Small intestine (tissue), 7 donors: Measurements from ENCODE around the gene CDKAL1. TPM values are rescaled to one million over a fixed set of nuclear protein-coding genes. Genes with fewer than 3 reads are reported as not detected.

Experiments
- DNase-seq, 2 donors: peaks; one replicate each; pipeline versions ENCODE4 v3.0.0 to v3.0.0-alpha.2; 2013
- FAIRE-seq: peaks from 2 replicates; lab custom pipeline; 2012; peaks lifted over from hg19 to GRCh38; lab: Jason Lieb, UNC
- H3K27ac ChIP-seq, 3 donors: one replicate each; pipeline ENCODE4 v1.5.1; 2013; ENCODE audit warnings: low read length in 2 of 3, mild to moderate bottlenecking in 2 of 3, control low read depth in 1 of 3, inconsistent platforms in 1 of 3, low read depth in 1 of 3, moderate library complexity in 1 of 3
- H3K27me3 ChIP-seq, 3 donors: one replicate each; pipeline ENCODE4 v1.6.1; 2013; ENCODE audit warnings: low read length in 3 of 3, inconsistent platforms in 1 of 3; ENCODE audit not compliant: control insufficient read depth in 3 of 3, insufficient read depth in 3 of 3
- H3K36me3 ChIP-seq, 3 donors: one replicate each; pipeline ENCODE4 v1.6.1; 2013; ENCODE audit warnings: low read length in 3 of 3, inconsistent platforms in 1 of 3, low read depth in 1 of 3, mild to moderate bottlenecking in 1 of 3, moderate library complexity in 1 of 3; ENCODE audit not compliant: control insufficient read depth in 3 of 3, insufficient read depth in 2 of 3
- H3K4me1 ChIP-seq, 3 donors: one replicate each; pipeline ENCODE4 v1.6.1; 2013; ENCODE audit warnings: low read length in 2 of 3, inconsistent platforms in 1 of 3, low read depth in 1 of 3, mild to moderate bottlenecking in 1 of 3, moderate library complexity in 1 of 3; ENCODE audit not compliant: control insufficient read depth in 3 of 3, insufficient read depth in 2 of 3
- H3K4me3 ChIP-seq, 3 donors: one replicate each; pipeline ENCODE4 v1.5.1; 2013; ENCODE audit warnings: low read length in 3 of 3, control low read depth in 1 of 3, inconsistent platforms in 1 of 3, low read depth in 1 of 3, mild to moderate bottlenecking in 1 of 3, moderate library complexity in 1 of 3
- H3K9me3 ChIP-seq, 2 donors: one replicate each; pipeline ENCODE4 v1.6.1; 2013; ENCODE audit warnings: low read depth in 1 of 2, low read length in 1 of 2; ENCODE audit not compliant: control insufficient read depth in 2 of 2, insufficient read depth in 1 of 2
- WGBS, 3 donors: extraction: QIAGEN DNeasy Blood & Tissue Kit; methylation state at CpG; one replicate each; pipeline ENCODE4 v1.1.7; 2013; 5-methylcytosine and 5-hydroxymethylcytosine counted together
- polyA plus RNA-seq, 4 donors: library from polyadenylated mRNA; stranded (reverse) in 3 of 4; unstranded in 1 of 4; fragments of 200-250 nt in 3 of 4; fragments of 120-200 nt in 1 of 4; gene quantifications; one replicate each; pipeline versions ENCODE4 v1.2.1 to v1.2.3, GENCODE V29; 2013
- donor health status: healthy with polysubstance abuse.
- donor health status: control.
- donor health status: control.
- donor health status: Bipolar disorder and iron deficiency.
- donor health status: healthy.

Gene CDKAL1
- polyA plus RNA-seq, 4 donors = 2.4 to 10.5 (median 4.1) TPM

DNA sequence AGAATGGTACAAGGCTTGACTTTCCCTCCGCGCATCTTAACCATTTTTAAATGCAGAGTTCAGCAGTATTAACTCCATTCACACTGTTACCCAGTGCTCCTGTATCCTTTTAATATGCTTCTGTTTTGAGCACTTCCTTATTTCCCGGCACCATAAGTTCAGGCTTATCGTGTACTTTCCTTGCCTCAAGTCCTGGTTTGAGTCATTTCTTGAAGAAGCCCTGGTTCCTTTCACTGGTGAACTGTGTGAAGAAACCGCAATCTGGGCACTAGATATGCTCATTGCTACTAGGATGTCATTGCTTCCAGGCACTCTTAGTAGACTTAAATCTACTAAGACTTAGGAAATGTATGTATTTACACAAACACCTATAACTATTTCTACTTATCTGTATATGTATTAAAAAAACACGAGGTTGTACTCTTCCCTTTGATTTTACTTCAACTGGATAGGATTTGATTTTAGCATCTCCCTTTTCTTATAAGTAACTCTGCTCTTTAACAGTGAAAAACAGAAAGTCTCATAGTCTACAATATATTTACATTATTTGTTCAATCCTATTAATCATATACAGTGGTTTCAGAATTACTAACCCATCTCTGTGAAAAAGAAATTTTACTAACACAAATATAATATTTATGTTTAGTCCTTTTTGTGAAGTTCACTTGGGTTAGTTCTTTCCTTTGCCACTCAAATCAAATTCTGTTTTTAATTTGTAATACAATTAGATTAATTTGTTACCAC is 135.5 kb downstream of the CDKAL1 start:
- Histone ChIP-seq H3K27me3 (no peaks in the 10 kb centered on the region), H3K27ac (no peak overlapping the region), H3K9me3 (no peaks in the 10 kb centered on the region), H3K4me1 (no peaks in the 10 kb centered on the region), H3K4me3 (no peak overlapping the region), H3K36me3 (no peaks in the 10 kb centered on the region)
- 78 to 85% (median 79%) methylated on average over 6 of the region's 6 CpGs for WGBS, 3 donors
- DNase-seq (no peak), FAIRE-seq (no peak)

DNA sequence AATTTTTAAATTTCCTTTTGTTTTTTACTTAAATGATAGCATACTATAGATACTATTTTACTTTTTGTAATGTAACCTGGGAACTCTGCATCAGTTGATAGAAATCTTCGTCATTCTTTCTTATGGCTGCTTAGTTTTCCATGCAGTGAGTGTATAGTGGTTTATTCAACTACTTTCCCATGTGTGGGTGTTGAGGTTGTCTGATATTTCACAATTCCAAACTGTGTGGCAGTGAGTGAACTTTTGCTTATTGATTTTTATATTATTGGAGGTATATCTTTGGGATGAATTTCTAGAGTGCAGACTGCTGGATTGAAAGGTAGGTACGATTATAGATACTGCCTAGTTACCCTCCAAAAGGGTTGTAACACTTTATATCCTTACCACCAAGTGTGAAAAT is 136.5 kb downstream of the CDKAL1 start:
- DNase-seq (no peak), FAIRE-seq (no peak)
- H3K4me3 ChIP-seq = no peak overlapping the region
- H3K27me3 ChIP-seq = no peaks in the 10 kb centered on the region
- H3K36me3 ChIP-seq = no peaks in the 10 kb centered on the region
- no peaks in the 10 kb centered on the region for H3K4me1 ChIP-seq
- no peaks in the 10 kb centered on the region for H3K9me3 ChIP-seq
- no peak overlapping the region for H3K27ac ChIP-seq
- 88 to 92% (median 90%) methylated on average over 2 of the region's 2 CpGs for WGBS, 3 donors

DNA sequence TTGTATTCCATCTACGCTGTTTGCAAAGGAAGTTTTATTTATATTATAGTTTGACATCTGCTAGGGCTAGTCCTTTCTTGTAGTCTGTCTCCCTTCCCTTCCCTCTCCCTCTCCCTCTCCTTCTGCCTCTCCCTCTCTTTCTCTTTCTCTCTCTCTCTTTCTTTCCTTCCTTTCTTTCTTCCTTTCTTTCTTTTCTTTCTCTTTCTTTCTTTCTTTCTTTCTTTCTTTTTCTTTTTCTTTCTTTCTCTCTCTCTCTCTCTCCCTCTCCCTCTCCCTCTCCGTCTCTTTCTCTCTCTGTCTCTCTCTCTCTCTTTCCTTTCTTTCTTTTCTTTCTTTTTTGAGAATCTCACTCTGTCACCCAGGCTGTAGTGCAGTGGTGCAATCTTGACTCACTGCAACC is 137.8 kb downstream of the CDKAL1 start:
- Histone ChIP-seq H3K9me3 (no peaks in the 10 kb centered on the region), H3K4me1 (no peaks in the 10 kb centered on the region), H3K27me3 (no peaks in the 10 kb centered on the region), H3K27ac (no peak overlapping the region), H3K4me3 (no peak overlapping the region), H3K36me3 (no peaks in the 10 kb centered on the region)
- DNase-seq (no peak), FAIRE-seq (no peak)
- WGBS, 3 donors = 87 to 94% (median 92%) methylated on average over 2 of the region's 2 CpGs

DNA sequence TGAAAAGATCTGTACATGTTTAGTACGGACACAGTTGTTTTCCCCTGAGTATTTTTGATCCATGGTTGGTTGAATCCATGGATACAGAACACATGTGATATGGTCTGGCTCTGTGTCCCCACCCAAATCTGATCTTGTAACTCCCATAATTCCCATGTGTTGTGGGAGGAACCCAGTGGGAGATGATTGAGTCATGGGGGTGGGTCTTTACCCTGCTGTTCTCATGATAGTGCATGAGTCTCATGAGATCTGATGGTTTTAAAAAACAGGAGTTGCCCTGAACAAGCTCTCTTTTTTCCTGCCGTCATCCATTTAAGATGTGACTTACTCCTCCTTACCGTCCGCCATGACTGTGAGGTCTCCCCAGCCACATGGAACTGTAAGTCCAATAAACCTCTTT is 139.2 kb downstream of the CDKAL1 start:
- WGBS, 3 donors = 96 to 97% (median 96%) methylated on average over 4 of the region's 4 CpGs
- no peak for DNase-seq
- no peak for FAIRE-seq

DNA sequence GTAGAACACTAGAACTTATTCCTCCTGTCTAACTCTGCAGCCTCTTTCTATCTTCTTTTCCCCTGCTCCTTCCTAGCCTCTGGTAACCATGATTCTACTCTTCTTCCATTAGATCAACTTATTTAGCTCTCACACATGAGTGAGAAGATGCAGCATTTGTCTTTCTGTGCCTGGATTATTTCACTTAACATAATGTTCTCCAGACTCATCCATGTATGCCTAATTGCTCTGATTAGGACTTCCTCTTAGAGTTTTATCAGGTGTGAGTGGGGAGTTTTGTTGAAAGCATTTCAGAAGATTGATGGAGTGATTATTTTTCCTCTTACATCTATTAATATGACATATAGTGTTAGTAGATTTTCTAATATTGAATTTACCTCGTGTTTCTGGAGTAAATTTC is 140.4 kb downstream of the CDKAL1 start:
- Histone ChIP-seq H3K9me3 (no peaks in the 10 kb centered on the region), H3K27me3 (no peaks in the 10 kb centered on the region), H3K4me1 (no peaks in the 10 kb centered on the region), H3K4me3 (no peak overlapping the region), H3K36me3 (no peaks in the 10 kb centered on the region), H3K27ac (no peak overlapping the region)
- DNase-seq (no peak), FAIRE-seq (no peak)
- WGBS, 3 donors = 64 to 81% (median 75%) methylated on average over 1 of the region's 1 CpG

More for the DNA sequence above, 139.2 kb downstream of the CDKAL1 start:
- Histone ChIP-seq H3K4me1 (no peaks in the 10 kb centered on the region), H3K27me3 (no peaks in the 10 kb centered on the region), H3K36me3 (no peaks in the 10 kb centered on the region), H3K27ac (no peak overlapping the region), H3K9me3 (no peaks in the 10 kb centered on the region), H3K4me3 (no peak overlapping the region)

DNA sequence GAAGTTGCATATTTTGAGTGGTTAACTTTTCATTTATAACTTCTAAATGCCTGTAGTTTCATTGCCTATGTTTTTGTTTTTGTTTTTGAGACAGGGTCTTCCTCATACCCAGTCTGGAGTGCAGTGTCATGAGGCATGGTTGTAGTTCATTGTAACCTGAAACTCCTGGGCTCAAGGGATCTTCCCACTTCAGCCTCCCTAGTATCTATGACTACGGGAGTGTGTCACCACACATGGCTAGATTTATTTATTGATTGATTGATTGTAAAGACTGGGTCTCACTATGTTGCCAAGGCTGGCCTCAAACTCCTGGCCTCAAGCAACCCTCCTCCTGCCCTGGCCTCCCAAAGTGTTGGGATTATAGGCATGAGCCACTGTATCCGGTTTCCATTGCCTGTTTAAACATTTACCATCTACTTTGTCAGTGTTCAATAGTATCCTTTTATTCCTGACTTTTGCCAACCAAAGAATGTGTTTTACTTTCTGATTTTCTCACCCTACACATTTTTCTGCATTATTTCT is 144.6 kb downstream of the CDKAL1 start:
- FAIRE-seq = no peak
- DNase-seq = no peak
- 94 to 96% (median 95%) methylated on average over 2 of the region's 2 CpGs for WGBS, 3 donors
- Histone ChIP-seq H3K4me3 (no peak overlapping the region), H3K9me3 (no peaks in the 10 kb centered on the region), H3K36me3 (no peaks in the 10 kb centered on the region), H3K4me1 (peaks cover 0 to 6% (median 6%) of the 10 kb centered on the region in 3 donors), H3K27ac (no peak overlapping the region), H3K27me3 (no peaks in the 10 kb centered on the region)

DNA sequence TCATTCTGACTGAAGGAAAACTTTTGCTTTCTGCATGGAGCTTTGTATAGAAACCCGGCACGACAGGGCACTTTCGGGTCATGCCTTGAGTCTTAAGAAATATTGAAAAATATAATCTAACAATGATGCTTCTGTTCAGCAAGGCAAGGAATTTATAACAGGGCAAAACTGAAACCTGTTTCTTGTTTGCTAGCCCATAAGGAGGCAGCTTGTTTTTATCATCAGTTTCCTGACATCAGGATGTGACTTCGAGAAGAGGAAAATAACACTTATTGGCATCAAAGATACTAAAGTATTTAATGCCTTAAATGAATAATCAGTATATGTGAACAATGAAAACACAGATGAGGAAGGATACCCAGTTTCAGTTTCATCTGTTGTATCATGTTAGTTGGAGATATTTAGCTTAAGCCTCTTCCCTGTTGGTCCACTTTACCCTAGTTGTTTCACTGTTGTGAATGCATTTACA is 146.5 kb downstream of the CDKAL1 start:
- FAIRE-seq (no peak), DNase-seq (peak in 1 of 2 donors; percentile 41)
- no peaks in the 10 kb centered on the region for H3K27me3 ChIP-seq
- peaks cover 0 to 6% (median 6%) of the 10 kb centered on the region in 3 donors for H3K4me1 ChIP-seq
- no peaks in the 10 kb centered on the region for H3K36me3 ChIP-seq
- no peaks in the 10 kb centered on the region for H3K9me3 ChIP-seq
- no peak overlapping the region for H3K4me3 ChIP-seq
- H3K27ac ChIP-seq = peak overlapping the region in 1 of 3 donors; percentile 16
- 11 to 24% (median 23%) methylated on average over 4 of the region's 4 CpGs for WGBS, 3 donors

- peak overlapping the region in 1 of 3 donors; percentile 16 for H3K27ac ChIP-seq
- no peaks in the 10 kb centered on the region for H3K27me3 ChIP-seq
- no peak overlapping the region for H3K4me3 ChIP-seq
- H3K4me1 ChIP-seq = peaks cover 0 to 6% (median 6%) of the 10 kb centered on the region in 3 donors
- no peaks in the 10 kb centered on the region for H3K9me3 ChIP-seq
- no peaks in the 10 kb centered on the region for H3K36me3 ChIP-seq
- FAIRE-seq (no peak), DNase-seq (no peak)
Observed at GRCh38 chr6:20681243-20681684, 147.0 kb downstream of the CDKAL1 start.
